ENCODE results near the gene PTPRN2.

PTPRN2 gene

GRCh38 chr7:157979636-157980340 is 607.8 kb downstream of the PTPRN2 start:
- TF ChIP-seq CTCF (IDR thresholded peaks at IDR 0.05; ENCODE audit: insufficient read depth, low read length, missing control alignments): no peak
- ChIA-PET POLR2A (no interaction called here), CTCF (no interaction called here)
- DNase-seq (ENCODE audit: low read depth, low spot score): no peak
- H3K4me3 ChIP-seq (ENCODE audit: low read depth, low read length): no peak overlapping the region

GRCh38 chr7:157978766-157979165 is 608.9 kb downstream of the PTPRN2 start:
- H3K4me3 ChIP-seq (ENCODE audit: low read depth, low read length): no peak overlapping the region
- no peak for TF ChIP-seq CTCF (IDR thresholded peaks at IDR 0.05; ENCODE audit: insufficient read depth, low read length, missing control alignments)
- ChIA-PET POLR2A (no interaction called here), CTCF (no interaction called here)
- DNase-seq (ENCODE audit: low read depth, low spot score): no peak

- H3K4me3 ChIP-seq (ENCODE audit: low read depth, low read length): no peak overlapping the region
- ChIA-PET CTCF (no interaction called here), POLR2A (no interaction called here)
- no peak for DNase-seq (ENCODE audit: low read depth, low spot score)
- no peak for TF ChIP-seq CTCF (IDR thresholded peaks at IDR 0.05; ENCODE audit: insufficient read depth, low read length, missing control alignments)
Measured at GRCh38 chr7:157977717-157978496, 609.7 kb downstream of the PTPRN2 start.

- H3K4me3 ChIP-seq (ENCODE audit: low read depth, low read length): no peak overlapping the region
- TF ChIP-seq CTCF (IDR thresholded peaks at IDR 0.05; ENCODE audit: insufficient read depth, low read length, missing control alignments): no peak
- CTCF ChIA-PET: no interaction called here
- POLR2A ChIA-PET: no interaction called here
- DNase-seq (ENCODE audit: low read depth, low spot score): no peak
Measured at GRCh38 chr7:157977306-157977705, 610.3 kb downstream of the PTPRN2 start.

- no peak for DNase-seq (ENCODE audit: low read depth, low spot score)
- CTCF ChIA-PET: no interaction called here
- no peak for TF ChIP-seq CTCF (IDR thresholded peaks at IDR 0.05; ENCODE audit: insufficient read depth, low read length, missing control alignments)
- no peak overlapping the region for H3K4me3 ChIP-seq (ENCODE audit: low read depth, low read length)
- POLR2A ChIA-PET: no interaction called here
Measured at GRCh38 chr7:157976406-157976805, 611.2 kb downstream of the PTPRN2 start.

Measured in AG04449 (cell line).